Measurements from ENCODE around the gene RAB31.

RAB31 gene

GRCh38 chr18:9824952-9825371 lies 116.9 kb downstream of the RAB31 start:
- DNase-seq = no peak

GRCh38 chr18:9825571-9826073 lies 117.5 kb downstream of the RAB31 start:
- no peak for DNase-seq

- no peak for DNase-seq
These were observed 118.6 kb downstream of the RAB31 start for GRCh38 chr18:9826685-9827084.

- DNase-seq = no peak
These were observed 119.2 kb downstream of the RAB31 start for GRCh38 chr18:9827211-9827792.

DNA sequence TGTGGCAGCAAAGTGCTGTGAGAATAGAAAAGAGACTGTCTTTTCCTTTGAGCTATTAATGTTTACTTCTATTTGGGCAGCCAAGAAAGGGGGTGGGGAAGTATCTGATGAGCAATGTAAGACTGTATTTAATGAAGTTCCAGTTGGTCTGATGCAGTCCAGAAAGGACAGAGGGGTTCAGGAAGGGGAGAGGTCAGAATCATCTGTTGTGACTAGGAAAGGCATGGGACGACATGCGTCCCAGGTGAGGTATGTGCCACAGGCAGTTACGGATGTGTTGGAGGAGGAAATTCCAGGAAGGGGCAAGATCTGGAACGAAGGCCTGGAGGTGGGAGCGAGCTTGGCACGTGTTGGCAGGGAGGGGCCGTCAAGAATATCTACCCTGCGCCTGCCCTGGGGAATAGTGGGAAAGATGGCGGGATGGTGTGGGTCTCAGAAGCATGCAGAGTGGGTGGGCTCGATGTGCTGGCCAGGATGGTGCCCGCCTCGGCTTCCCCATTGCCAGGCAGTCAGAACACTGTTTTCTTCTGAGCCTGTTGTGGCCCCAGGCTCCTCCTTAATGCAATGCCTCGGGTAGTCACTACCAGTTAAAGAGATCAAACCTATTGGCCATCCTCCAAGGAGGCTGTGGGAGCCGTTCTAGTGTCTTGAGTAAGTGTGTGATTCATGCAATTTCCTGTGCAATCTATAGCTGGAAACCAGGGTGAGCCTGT lies 119.8 kb downstream of the RAB31 start:
- DNase-seq = no peak

- no peak for DNase-seq
These were observed 120.7 kb downstream of the RAB31 start for GRCh38 chr18:9828506-9829396.

GRCh38 chr18:9829397-9829712 lies 121.3 kb downstream of the RAB31 start:
- no peak for DNase-seq

DNA sequence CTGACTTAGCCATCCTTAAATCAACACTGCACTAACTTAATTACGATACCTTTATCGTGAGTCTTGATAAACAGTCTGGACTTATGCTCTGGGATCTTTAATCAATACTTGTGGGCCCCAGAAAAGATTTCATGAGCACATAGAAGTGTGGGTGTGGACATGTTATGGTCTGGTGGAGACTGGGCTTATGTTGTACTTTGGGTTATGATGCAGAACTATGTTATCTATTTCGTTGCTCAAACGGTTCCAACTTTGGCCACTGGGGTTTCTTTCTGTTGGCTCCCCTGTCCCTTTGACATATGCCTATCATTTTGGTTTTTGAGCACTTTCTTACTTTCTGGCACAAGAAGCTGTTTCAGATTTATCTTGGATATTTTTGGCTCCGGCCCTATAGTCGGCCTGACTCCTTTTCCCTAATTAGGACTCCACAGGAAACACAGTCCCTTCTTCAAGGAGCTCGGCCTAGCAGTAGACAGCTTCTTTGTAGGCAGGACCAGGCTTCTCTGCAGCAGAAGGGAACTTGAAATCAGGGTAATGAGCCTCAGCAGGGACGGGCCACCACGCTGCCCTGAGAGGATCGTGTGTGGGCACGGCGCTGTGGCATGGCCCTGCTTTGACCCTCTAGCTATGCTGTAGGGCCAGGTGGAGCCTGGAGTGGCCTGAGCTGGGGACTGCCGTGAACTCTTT lies 123.1 kb downstream of the RAB31 start:
- no peak for DNase-seq

GRCh38 chr18:9831723-9832199 lies 123.7 kb downstream of the RAB31 start:
- DNase-seq = no peak

DNA sequence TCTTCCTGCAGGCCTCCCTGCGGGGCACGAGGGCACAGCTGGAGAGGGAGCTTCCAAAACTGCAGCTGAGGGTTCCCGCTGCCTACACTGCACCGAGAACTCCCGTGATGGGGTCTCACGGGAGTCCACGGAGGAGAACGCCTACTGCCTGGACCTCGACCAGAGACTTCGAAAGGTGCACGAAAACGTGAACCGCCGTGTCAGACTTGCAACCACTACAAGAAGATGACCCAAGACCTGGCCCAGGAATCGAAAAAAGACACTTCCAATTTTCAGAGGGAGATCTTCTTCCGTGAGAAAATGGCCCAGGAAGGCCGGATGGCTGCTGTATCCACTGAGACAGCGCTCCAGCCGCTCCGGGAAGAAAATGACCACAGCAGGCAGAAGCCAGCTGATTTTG lies 124.8 kb downstream of the RAB31 start:
- no peak for DNase-seq

- no peak for DNase-seq
These were observed 126.5 kb downstream of the RAB31 start for GRCh38 chr18:9834551-9834950.

GRCh38 chr18:9835113-9835755 lies 127.1 kb downstream of the RAB31 start:
- DNase-seq = no peak

DNA sequence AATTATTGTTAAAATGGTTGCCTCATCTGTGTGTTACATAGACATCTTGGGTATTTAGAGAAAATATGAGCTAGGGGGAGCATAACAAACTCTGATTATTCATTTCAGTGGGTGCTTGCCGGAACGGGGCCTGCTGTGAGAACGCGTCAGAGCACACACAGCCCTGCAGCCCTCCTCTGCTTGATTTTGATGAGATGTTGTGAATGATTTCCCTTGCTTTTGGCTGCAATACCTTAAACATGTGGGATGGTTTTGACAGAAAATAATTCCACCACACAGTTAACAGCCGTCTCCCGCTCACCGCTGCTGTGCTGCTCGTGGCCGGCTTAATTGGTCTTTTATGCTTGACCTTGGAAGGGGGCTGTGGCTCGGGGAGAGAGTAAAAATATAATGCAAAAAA lies 127.7 kb downstream of the RAB31 start:
- DNase-seq = no peak

DNA sequence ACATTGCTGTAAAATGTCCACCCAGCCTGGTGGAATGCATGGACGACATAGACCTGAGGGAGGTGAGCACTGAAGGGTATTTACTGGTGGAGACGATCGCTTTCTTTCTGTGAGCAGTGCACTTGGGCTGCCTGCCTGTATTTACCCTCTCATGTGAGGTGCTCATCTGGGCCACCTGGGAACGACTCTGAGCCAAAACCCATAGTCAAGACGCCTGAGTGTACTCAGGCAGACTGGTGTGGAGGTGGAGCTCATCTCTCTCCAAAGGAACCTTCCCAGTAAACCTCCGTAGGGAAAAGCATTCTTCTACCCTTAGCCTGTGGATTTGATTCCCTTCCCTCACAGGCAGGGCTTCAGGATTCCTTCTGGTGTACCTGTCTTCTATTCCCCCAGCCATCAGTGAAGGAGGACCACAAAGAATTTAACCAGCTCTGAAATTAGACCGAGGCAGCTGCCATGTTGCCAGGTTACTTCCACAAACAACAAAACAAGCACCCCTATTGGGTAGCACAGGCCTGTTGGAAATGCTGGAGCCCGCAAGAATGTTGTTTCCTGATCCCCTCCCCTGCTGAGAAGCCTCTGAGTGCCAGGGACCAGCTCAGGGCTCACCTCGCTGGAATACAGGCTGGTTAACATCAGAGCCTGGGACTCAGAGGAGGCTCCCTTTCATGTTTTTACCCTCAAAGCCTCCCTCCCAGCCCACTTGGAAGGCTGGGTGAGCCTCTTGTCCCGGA lies 130.2 kb downstream of the RAB31 start:
- no peak for DNase-seq

- no peak for DNase-seq
These were observed 131.1 kb downstream of the RAB31 start for GRCh38 chr18:9839211-9839610.

GRCh38 chr18:9839853-9840252 lies 131.8 kb downstream of the RAB31 start:
- no peak for DNase-seq

DNA sequence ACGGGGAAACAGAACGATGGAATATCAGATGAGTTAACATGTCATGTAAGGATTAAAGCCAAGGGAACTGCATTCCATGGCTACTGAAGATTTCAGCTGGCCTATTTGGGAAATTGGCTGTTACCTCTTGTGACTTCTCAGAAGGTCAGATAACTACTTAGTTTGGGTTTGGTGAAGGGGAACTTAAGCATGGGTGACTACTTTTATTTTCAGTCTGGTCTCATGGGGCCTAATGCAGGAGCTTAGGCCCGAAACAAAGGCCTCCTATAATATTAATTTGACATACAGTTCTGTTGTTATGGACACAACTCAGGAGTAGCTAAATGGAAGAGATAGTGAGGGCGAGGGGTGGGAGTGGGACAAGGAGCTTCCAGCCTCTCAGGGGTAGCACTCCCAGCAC lies 133.7 kb downstream of the RAB31 start:
- no peak for DNase-seq

DNA sequence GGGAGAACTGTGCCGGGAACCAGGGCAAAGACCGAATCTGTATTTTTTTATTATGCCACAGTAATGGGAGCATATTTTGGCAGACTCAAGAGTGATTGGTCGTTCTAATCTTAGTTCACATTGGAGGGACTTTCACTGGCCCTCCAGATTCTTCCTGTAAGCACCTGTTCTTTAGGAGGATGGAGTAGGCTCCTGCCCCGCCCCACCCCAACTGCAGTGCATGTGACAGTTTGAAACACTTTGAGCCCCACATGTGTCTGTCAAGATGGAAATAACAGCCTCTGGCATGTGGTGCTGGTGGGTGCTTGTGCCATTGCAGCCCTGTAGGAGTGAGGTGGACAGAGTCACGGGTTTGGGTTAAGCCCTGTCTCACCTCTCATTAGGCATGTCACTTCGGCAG lies 134.3 kb downstream of the RAB31 start:
- no peak for DNase-seq

GRCh38 chr18:9845256-9845655 lies 137.2 kb downstream of the RAB31 start:
- DNase-seq = no peak

- DNase-seq = no peak
These were observed 138.2 kb downstream of the RAB31 start for GRCh38 chr18:9846162-9846925.

Measured in NCI-H1105 (cell line).